GM10847 (cell line): ENCODE measurements around the gene UBXN4.

Experiments
- POLR2A ChIP-seq: IDR thresholded peaks from 2 replicates; pipeline ENCODE4 v1.6.1; 2011; ENCODE audit not compliant: insufficient read length; ENCODE audit errors: extremely low read depth

The UBXN4 gene

GRCh38 chr2:135744760-135745314 is 3.2 kb downstream of the UBXN4 start:
- TF ChIP-seq POLR2A: no peak

GRCh38 chr2:135745545-135745944 is 3.9 kb downstream of the UBXN4 start:
- no peak for TF ChIP-seq POLR2A

GRCh38 chr2:135755573-135755972 is 13.9 kb downstream of the UBXN4 start:
- no peak for TF ChIP-seq POLR2A

- no peak for TF ChIP-seq POLR2A
These were observed 15.0 kb downstream of the UBXN4 start for GRCh38 chr2:135756692-135757091.

- no peak for TF ChIP-seq POLR2A
These were observed 20.4 kb downstream of the UBXN4 start for GRCh38 chr2:135762022-135762421.

- no peak for TF ChIP-seq POLR2A
These were observed 20.9 kb downstream of the UBXN4 start for GRCh38 chr2:135762530-135762929.

GRCh38 chr2:135768863-135769262 is 27.2 kb downstream of the UBXN4 start:
- no peak for TF ChIP-seq POLR2A

GRCh38 chr2:135773319-135773718 is 31.7 kb downstream of the UBXN4 start:
- no peak for TF ChIP-seq POLR2A

GRCh38 chr2:135773917-135774316 is 32.3 kb downstream of the UBXN4 start:
- no peak for TF ChIP-seq POLR2A

- no peak for TF ChIP-seq POLR2A
These were observed 33.8 kb downstream of the UBXN4 start for GRCh38 chr2:135775420-135775819.

GRCh38 chr2:135776367-135776766 is 34.7 kb downstream of the UBXN4 start:
- TF ChIP-seq POLR2A: no peak

GRCh38 chr2:135782231-135782630 is 40.6 kb downstream of the UBXN4 start:
- TF ChIP-seq POLR2A: no peak

- TF ChIP-seq POLR2A: no peak
These were observed 41.8 kb downstream of the UBXN4 start for GRCh38 chr2:135783439-135783838.

GRCh38 chr2:135785032-135785431 is 43.4 kb downstream of the UBXN4 start:
- no peak for TF ChIP-seq POLR2A

- TF ChIP-seq POLR2A: no peak
These were observed 45.2 kb downstream of the UBXN4 start for GRCh38 chr2:135786823-135787222.

GRCh38 chr2:135790423-135790822 is 48.8 kb downstream of the UBXN4 start:
- TF ChIP-seq POLR2A: no peak

- no peak for TF ChIP-seq POLR2A
These were observed 49.9 kb downstream of the UBXN4 start for GRCh38 chr2:135791418-135792190.

GRCh38 chr2:135792401-135793150 is 50.9 kb downstream of the UBXN4 start:
- TF ChIP-seq POLR2A: no peak
